HG03039 (cell line): ENCODE results near the gene NUP54.

Source experiments
- ATAC-seq: cut with Tn5 transposase; IDR thresholded peaks from one replicate; pipeline ENCODE4 v1.9.1; 2021; ENCODE audit warnings: mild to moderate bottlenecking, moderate library complexity; ENCODE audit not compliant: unreplicated experiment

Gene NUP54

GRCh38 chr4:76147454-76148141 is 599 bp downstream of the NUP54 start:
- ATAC-seq, result peak; percentile 37

DNA sequence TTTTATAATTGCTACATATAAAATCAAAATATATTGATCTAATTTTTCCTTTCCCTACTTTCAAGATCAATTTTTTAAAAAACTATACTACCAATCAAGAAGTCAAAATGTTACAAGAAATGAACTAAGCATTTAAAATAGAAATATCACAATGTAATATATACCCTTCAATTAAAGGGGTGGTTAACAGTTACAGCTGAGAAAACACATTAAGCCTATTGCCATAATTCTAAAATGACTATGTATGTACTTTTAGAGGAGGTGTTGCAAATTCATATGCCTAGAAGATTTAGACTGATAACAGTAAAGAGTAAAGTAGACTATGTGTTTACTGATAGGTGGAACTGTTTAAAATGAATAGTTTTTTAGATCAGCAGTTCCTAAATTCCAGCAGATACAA is 3.7 kb downstream of the NUP54 start:
- ATAC-seq, result no peak

DNA sequence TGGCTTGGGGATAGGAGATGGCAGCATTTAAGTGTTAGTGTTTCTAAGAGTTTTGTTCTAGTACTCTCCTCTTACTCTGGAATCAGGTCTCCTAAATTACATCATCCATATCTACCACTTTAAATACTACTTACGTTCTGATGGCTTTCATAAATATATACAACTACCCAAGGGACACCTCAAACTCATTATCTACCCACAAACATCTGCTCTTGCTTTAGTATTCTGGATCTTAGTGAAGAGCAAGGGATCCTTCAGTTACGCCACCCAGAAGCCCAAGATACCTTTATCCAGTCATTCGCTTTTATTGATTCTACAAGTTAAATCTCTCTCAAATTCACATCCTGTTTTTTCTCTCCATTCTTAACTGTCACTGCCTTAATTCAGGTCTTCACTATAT is 7.0 kb downstream of the NUP54 start:
- no peak for ATAC-seq

DNA sequence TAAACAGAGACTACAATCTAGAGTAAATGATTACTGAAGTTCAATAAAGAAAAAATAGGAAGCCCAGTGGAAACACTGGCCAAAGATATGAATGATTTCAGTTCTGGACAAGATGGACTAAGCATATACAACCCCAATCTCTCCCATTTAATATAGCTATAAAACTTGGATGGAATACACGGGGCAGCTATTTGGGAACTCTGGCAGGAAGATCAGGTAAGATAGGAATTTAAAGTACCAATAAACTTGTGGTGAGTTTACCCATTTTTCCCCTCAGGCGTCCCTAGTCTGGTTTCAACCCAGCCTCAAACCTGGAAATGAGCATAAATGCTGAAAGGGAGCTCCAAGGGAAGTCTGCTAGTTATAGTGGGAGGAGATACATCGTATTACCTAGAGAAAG is 20.4 kb downstream of the NUP54 start:
- ATAC-seq, result no peak

DNA sequence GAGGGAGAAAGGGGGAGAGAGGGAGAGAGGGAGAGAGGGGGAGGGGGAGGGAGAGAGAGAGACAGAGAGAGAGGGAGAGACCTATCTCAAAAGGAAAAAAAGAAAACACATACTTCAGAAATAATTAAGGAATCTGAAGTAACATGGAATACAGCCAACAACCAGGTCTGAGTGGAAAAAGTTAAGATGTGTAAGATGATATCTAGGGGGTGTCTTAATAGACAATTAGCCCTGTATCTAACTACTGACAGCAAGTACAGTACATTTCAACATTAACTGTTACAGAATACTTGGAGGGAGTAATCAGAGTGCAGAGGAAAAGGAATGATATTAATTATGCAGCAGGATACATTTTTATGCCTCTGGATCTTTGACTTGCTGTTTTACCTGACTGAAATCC is 22.4 kb downstream of the NUP54 start:
- ATAC-seq, result no peak

DNA sequence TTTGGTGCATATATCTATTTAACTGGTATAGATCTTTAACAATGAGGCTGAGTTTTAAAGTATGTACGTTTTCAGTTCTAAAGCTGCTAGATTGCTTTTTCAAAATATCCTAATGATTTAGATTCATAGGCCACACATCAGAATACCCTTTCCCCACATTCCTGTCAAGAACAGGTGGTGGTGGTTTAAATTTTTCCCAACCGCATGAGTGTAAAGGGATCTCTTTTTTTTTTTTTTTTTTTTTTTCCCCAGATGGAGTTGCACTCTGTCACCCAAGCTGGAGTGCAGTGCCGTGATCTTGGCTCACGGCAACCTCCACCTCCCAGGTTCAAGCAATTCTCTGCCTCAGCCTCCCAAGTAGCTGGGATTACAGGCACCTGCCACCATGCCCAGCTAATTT is 28.0 kb downstream of the NUP54 start:
- ATAC-seq, result no peak

- no peak for ATAC-seq
These were observed 30.7 kb downstream of the NUP54 start for GRCh38 chr4:76117536-76117935.

DNA sequence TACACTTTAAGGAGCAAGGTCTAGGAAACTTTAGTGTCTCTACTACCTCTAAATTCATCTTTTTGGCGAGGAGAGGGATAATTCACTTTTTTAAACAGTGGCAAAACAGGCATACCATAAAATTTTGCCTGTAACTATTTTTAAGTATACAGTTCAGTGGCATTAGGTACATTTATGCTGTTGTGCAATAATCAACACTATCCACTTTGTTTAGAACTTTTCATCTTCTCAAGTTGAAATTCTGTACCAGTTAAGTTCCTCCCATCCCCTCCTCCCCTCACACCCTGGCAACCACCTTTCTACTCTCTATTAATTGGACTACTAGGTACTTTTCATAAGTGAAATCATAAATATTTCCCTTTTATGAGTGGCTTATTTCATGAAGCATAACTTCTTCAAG is 31.4 kb downstream of the NUP54 start:
- ATAC-seq, result no peak

DNA sequence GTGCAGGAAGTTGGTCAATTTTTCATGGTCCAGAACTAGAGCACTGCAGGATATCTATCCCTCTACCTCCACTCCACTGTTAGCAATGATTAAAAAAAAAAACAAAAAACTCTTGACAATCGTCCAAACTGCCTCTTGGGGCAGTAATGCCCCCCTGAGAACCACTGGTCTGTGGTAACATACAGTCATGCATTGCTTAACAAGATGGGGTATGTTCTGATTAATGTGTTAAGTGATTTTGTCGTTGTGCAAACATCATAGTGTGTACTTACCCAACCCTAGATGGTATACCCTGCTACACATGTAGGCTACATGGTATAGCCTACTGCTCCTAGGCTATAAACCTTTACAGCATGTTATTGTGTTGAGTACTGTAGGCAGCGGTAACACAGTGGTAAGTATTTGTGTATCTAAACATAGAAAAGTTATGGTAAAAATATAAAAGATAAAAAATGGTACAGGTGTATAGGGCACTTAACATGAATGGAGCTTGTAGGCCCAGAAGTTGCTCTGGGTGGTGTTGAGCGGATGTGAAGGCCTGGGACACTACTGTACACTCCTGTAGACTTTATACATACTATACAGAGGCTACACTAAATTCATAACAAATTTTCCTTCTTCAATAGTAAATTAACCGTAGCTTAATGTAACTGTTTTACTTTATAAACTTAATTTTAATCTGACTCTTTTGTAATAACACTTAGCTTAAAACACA is 39.6 kb downstream of the NUP54 start:
- no peak for ATAC-seq

GRCh38 chr4:76106442-76106841 is 41.8 kb downstream of the NUP54 start:
- no peak for ATAC-seq

DNA sequence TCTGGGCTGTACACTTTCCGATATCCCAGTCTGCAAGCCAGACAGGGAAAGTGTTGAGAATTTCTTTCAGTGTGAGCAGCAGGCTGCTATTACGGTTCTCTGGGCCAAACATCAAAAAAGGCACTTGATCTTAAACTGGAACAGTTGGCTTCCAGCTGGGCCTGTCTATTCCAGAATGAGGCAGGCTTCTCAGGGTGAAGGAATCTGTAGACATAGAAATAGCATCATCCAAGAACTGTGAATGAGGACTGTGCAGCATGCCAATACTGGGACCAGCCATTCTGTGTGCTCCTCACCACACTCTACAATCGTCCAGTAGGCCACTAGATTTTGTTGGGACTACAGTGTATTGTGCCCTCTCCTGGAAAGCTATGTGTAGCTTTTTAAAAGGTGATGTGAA is 42.5 kb downstream of the NUP54 start:
- ATAC-seq, result no peak

DNA sequence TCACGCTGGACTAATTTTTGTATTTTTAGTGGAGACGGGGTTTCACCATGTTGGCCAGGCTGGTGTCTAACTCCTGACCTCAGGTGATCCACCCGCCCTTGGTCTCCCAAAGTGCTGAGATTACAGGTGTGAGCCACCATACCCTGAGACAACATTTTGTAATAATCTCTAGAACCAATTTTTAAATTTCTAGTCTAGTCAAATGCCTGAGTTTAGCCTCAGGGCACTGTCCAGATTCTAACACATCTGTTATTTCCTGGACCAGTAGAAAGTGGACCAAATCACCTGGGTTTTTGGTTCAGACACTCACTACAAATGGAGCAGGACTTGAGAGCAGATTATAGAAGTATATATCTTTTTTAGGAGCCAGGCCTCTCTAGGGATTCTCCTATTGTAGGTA is 52.1 kb downstream of the NUP54 start:
- no peak for ATAC-seq

DNA sequence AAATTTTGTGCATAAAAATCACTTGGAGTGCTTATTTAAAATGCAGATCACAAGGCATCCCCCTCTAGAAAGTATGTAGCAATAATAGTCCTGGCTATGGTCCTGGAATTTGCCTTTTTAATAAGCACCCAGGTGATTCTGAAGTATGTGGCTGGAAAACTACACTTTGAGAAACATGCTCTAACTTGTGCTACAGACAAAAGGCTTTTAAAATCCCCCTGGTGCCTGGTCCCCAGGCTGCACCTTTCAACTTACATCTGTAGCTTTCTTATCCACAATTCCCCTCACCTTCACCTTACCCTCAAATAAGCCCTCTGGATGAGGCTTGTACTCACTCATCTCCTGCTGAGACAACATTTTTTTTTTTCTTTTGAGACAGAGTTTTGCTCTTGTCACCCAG is 52.6 kb downstream of the NUP54 start:
- no peak for ATAC-seq

GRCh38 chr4:76091052-76091451 is 57.1 kb downstream of the NUP54 start:
- no peak for ATAC-seq

DNA sequence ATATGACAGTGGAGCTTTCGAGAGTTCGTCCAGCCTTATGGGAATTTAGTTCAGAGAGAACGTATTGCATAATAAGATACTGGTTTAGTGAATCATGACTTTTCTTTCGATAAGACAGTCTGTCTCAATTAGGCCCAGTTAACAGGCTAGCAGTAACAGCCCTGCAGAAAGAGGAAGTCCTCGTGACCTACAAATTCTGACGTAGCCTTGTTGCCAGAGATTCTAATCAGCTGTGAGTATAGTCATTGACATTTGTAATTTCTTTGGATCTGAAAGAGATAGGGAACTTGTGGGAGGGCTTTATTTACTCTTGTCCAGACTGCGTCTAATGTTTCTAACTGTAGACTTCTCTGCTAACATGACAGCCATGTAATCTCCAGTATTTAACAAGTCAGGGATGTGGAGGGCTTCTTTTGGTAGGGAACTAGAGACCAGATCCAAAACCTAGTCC is 57.9 kb downstream of the NUP54 start:
- no peak for ATAC-seq

DNA sequence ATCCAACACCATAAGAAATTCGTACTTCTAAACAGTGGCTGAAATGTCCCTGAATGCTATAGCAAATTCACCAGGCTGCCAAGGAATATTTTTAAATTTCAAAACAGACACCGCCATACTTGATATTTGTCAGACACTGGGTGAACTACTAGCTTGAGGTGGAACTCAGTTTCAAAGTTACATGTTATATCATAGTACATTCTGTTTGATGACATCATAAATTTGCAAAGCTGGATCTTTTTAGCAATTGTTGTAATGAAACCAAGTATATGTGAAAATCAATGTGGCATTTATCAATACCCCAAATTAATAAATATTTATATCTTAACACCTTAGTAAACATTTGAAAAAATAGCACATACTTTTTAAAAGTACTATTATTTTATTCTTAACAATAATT is 59.5 kb downstream of the NUP54 start:
- no peak for ATAC-seq

DNA sequence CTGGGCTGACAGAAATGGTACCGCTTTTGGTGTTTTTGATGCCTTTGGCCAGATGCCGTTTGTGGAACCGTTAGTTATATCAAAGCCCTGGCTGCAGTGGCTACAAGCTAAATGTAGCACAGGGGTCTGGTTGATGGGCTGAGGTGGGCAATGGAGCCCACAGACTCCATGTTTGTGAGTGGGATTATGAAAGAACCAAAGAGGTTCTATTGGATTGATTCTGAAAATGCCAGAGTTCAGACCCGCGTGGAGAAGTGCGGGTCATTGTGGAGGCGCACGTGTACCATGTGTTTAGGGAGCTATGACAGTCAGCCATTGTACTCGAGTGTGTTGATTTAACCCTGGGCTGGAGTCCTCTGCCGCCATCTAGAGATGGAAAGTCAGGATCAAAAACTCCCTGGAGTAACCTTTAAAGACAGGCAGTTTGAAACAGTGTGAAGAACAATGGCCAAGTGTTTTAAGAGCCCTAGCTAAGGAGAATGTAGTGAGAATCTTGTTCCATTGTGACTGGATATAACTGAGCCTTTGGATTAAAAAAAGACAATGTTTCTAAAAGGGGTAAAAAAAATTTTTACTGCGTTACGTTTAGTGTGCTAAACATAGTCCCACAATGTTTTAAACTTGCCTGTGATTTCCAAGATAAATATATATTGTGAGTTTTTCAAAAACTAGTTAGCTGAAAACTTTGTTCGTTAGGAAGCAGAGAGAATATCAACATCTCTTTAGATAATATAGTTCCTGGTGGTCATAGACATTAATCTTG is 61.0 kb downstream of the NUP54 start:
- no peak for ATAC-seq

GRCh38 chr4:76084542-76084941 is 63.7 kb downstream of the NUP54 start:
- ATAC-seq, result no peak

- ATAC-seq, result no peak
These were observed 64.7 kb downstream of the NUP54 start for GRCh38 chr4:76083386-76083988.

- no peak for ATAC-seq
These were observed 70.1 kb downstream of the NUP54 start for GRCh38 chr4:76078033-76078613.

DNA sequence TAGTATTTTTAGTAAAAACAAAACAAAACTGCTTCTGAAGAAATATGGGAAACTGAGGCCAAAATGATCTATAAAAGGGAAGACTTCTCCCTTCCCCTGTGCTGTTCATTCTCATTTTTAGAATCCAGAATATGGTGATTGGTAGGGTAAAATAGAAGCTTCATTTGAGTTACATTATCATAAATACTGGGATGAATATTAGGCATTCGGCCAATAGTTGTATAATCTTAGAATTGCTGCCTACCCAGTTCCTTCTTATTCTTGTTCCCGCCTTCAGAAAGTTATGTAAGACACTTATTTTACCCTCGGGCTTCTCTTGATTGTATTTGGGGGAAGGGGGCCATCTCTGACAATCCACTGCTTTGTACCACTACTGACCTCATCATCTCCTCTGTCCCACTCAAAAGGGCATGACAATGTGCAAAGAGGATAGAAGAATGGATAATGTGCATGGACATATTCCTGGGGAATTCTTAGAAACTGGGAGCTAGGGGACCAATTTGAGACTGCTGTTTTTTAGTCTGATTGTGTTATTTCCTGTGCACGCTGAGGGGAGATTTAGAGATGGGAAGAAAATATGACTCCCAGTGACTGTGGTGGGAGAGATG is 73.1 kb downstream of the NUP54 start:
- no peak for ATAC-seq
